Sigmoid colon (tissue), 7 donors: ENCODE data around the gene TCOF1. TPM values are rescaled to one million over a fixed set of nuclear protein-coding genes. Genes with fewer than 3 reads are reported as not detected.
A peak's percentile ranks its signal among the peaks of the same experiment; 100 is the strongest.

Experiments used
- DNase-seq: peaks from one replicate; pipeline ENCODE4 v3.0.0-alpha.2; 2019
- H3K27ac ChIP-seq, 4 donors: fragments of 200-600 bp; sonication (generic); one replicate each; pipeline ENCODE4 v1.5.1; 2016 to 2019; ENCODE audit warnings: mild to moderate bottlenecking in 1 of 4
- H3K27me3 ChIP-seq, 3 donors: fragments of 200-600 bp; sonication (generic); one replicate each; pipeline ENCODE4 v1.5.1; 2019; ENCODE audit warnings: mild to moderate bottlenecking in 1 of 3
- H3K36me3 ChIP-seq, 4 donors: fragments of 200-600 bp; sonication (generic); one replicate each; pipeline ENCODE4 v1.5.1; 2016 to 2019
- H3K4me1 ChIP-seq, 4 donors: fragments of 200-600 bp; sonication (generic); one replicate each; pipeline ENCODE4 v1.5.1; 2017 to 2019
- H3K4me3 ChIP-seq, 4 donors: fragments of 200-600 bp; sonication (generic); one replicate each; pipeline ENCODE4 v1.5.1; 2017 to 2019; ENCODE audit warnings: mild to moderate bottlenecking in 2 of 4, moderate library complexity in 1 of 4
- H3K9me3 ChIP-seq, 4 donors: fragments of 200-600 bp in 3 of 4; sonication (generic) in 3 of 4; one replicate each; pipeline versions ENCODE4 v1.5.1 to v1.6.1; 2013 to 2019
- EP300 ChIP-seq, 4 donors: sonication (generic); formaldehyde crosslinking; IDR thresholded peaks; one replicate each; pipeline ENCODE4 v1.6.1; 2017; ENCODE audit warnings: antibody characterized with exemption in 4 of 4
- POLR2A ChIP-seq, 2 donors: fragments of 450-650 bp; IDR thresholded peaks; one replicate each; pipeline ENCODE4 v1.6.1; 2016; ENCODE audit warnings: antibody characterized with exemption in 2 of 2, mild to moderate bottlenecking in 2 of 2, moderate library complexity in 2 of 2
- POLR2AphosphoS5 ChIP-seq, 4 donors: sonication (generic); formaldehyde crosslinking; IDR thresholded peaks; one replicate each; pipeline ENCODE4 v1.6.1; 2017; ENCODE audit warnings: antibody characterized with exemption in 4 of 4
- WGBS, 2 donors: extraction: QIAGEN DNeasy Blood & Tissue Kit; methylation state at CpG; one replicate each; pipeline ENCODE4 v1.1.7; 2013; 5-methylcytosine and 5-hydroxymethylcytosine counted together
- intact Hi-C: fragments of 100-400 bp; cut with DNase I; formaldehyde crosslinking; loops from one replicate; pipeline ENCODE4 v1.15.1; 2023
- polyA plus RNA-seq, 3 donors: library from polyadenylated mRNA; stranded (reverse); fragments of 200-250 nt; gene quantifications; one replicate each; pipeline ENCODE4 v1.2.3, GENCODE V29; 2013
- total RNA-seq, 4 donors: library from RNA; depleted of rRNA; stranded (reverse); fragments of >200 nt; gene quantifications; one replicate each; pipeline ENCODE4 v1.1.0, GENCODE V29; 2016
- TF ChIP-seq, protein P1 (sequence below), 4 experiments: fragments of 450-650 bp in 3 of 4; fragments of 200-600 bp in 1 of 4; IDR thresholded peaks; one replicate each; pipeline ENCODE4 v1.5.1; 2016 to 2019; ENCODE audit warnings: antibody characterized with exemption in 4 of 4, mild to moderate bottlenecking in 3 of 4, moderate library complexity in 2 of 4
- donor health status: healthy with polysubstance abuse.
- donor health status: Bipolar disorder and iron deficiency.
- donor health status: healthy.

The TCOF1 gene
- total and polyA plus RNA-seq, 7 donors, result 5.4 to 28.1 (median 20.0) TPM

DNA sequence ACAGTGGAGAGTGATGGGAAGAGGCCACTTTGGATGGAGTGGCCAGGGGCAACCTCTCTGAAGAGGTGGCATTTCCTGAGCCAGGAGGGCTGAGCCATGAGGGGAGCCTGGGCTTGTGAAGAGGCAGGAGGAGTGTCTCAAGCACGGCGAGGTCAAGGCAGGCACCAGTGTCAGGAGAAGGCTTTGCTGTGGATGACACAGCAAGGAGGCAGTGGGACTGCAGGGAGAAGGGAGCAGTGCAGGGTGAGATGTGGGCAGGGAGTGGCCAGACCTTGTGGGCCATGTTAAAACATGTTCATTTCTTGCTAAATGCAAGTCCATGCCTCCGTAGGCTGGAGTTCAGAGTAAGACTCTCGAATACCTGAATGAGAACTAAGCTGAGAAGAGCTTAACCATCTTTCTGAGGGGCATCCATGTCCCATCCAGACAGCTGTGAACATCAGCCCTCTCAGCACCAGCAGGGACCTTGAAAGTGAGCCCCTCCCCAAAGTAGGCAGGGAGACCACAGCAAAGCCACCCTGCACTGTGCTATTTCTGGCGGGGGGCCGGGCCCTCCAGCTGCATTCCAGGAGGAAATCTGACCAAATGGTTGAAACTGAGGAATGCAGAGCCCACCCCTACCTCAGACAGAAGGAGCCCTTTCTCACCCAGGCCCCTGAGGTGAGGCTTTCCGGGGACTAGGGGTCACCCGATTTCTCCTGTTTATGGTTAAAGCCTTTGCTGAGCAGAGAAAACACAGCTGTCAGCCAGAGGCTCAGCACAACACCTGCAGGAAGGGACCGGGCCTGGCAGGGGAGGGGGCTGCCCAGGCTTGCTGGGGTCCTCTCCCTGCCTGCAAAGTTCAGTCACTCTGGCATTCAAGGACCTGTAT is 38.6 kb upstream of the TCOF1 start:
- H3K36me3 ChIP-seq, result no peaks in the 10 kb centered on the region
- no peak for DNase-seq
- TF ChIP-seq EP300 (IDR thresholded peaks at IDR 0.05), result no peak
- no peak for TF ChIP-seq POLR2A (IDR thresholded peaks at IDR 0.05)
- no peak for TF ChIP-seq POLR2AphosphoS5 (IDR thresholded peaks at IDR 0.05)
- TF ChIP-seq, protein P1, sequence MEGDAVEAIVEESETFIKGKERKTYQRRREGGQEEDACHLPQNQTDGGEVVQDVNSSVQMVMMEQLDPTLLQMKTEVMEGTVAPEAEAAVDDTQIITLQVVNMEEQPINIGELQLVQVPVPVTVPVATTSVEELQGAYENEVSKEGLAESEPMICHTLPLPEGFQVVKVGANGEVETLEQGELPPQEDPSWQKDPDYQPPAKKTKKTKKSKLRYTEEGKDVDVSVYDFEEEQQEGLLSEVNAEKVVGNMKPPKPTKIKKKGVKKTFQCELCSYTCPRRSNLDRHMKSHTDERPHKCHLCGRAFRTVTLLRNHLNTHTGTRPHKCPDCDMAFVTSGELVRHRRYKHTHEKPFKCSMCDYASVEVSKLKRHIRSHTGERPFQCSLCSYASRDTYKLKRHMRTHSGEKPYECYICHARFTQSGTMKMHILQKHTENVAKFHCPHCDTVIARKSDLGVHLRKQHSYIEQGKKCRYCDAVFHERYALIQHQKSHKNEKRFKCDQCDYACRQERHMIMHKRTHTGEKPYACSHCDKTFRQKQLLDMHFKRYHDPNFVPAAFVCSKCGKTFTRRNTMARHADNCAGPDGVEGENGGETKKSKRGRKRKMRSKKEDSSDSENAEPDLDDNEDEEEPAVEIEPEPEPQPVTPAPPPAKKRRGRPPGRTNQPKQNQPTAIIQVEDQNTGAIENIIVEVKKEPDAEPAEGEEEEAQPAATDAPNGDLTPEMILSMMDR (IDR thresholded peaks at IDR 0.05), result no peak
- H3K9me3 ChIP-seq, result no peaks in the 10 kb centered on the region
- H3K4me1 ChIP-seq, result peaks cover 0 to 17% (median 7%) of the 10 kb centered on the region in 4 donors
- no peak overlapping the region for H3K4me3 ChIP-seq
- no peak overlapping the region for H3K27ac ChIP-seq
- 83 to 86% methylated on average over 9 of the region's 9 CpGs for WGBS, 2 donors
- intact Hi-C loops, result no loop called here
- H3K27me3 ChIP-seq, result no peaks in the 10 kb centered on the region

DNA sequence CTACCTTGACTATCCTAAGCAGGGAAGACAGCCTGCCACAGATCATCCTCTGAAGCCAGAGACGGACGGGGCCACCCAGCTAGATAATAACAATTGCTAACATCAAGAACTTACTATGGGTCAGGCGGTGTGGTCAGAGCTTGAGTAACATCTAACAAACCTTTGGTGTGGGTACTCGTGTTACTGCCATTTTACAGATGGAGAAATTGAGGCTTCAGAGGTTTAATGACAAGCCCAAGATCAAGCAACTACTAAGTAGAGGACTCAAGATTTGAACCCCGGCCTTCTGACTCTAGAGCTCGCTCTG is 38.1 kb upstream of the TCOF1 start:
- H3K4me1 ChIP-seq, result peaks cover 0 to 17% (median 7%) of the 10 kb centered on the region in 4 donors
- peak overlapping the region in 1 of 4 donors; percentile 40 for H3K27ac ChIP-seq
- no peak for DNase-seq
- intact Hi-C loops, result no loop called here
- no peaks in the 10 kb centered on the region for H3K9me3 ChIP-seq
- no peak for TF ChIP-seq POLR2AphosphoS5 (IDR thresholded peaks at IDR 0.05)
- TF ChIP-seq POLR2A (IDR thresholded peaks at IDR 0.05), result no peak
- TF ChIP-seq, protein P1 (IDR thresholded peaks at IDR 0.05), result no peak
- TF ChIP-seq EP300 (IDR thresholded peaks at IDR 0.05), result no peak
- 91 to 94% methylated on average over 6 of the region's 6 CpGs for WGBS, 2 donors
- no peaks in the 10 kb centered on the region for H3K36me3 ChIP-seq
- H3K27me3 ChIP-seq, result no peaks in the 10 kb centered on the region
- H3K4me3 ChIP-seq, result no peak overlapping the region

- WGBS, 2 donors, result 63 to 74% methylated on average over 2 of the region's 2 CpGs
- DNase-seq, result peak; percentile 95
- intact Hi-C loops, result no loop called here
- TF ChIP-seq POLR2A (IDR thresholded peaks at IDR 0.05) (no peak), POLR2AphosphoS5 (IDR thresholded peaks at IDR 0.05) (peak in 2 of 4 donors; percentile 27 to 71)
- H3K9me3 ChIP-seq, result no peaks in the 10 kb centered on the region
- H3K4me1 ChIP-seq, result peaks cover 0 to 17% (median 7%) of the 10 kb centered on the region in 4 donors
- H3K27ac ChIP-seq, result peak overlapping the region; percentile 10 to 49 (median 29)
- no peaks in the 10 kb centered on the region for H3K27me3 ChIP-seq
- H3K4me3 ChIP-seq, result no peak overlapping the region
- H3K36me3 ChIP-seq, result no peaks in the 10 kb centered on the region
These were observed 37.4 kb upstream of the TCOF1 start for GRCh38 chr5:150320044-150320613.

DNA sequence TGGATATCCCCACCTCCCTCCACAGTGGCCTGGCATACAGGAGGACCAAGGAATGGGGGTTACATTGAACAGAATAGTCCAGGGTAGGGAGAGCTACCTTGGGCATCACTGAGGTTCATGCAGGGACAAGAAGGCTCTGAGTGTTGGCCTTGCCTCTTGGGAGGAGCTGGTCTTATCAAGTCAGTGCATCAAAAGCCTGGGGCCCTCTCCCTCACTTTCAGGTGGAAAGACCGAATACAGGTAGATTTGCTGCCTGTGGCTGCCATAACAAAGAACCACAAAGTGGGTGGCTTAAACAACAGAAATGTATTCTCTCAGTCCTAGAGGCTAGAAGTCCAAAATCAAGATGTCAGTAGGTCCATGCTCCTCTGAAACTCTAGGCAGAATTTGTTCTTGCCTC is 36.3 kb upstream of the TCOF1 start:
- WGBS, 2 donors, result 86 to 88% methylated on average over 1 of the region's 1 CpG
- Histone ChIP-seq H3K36me3 (no peaks in the 10 kb centered on the region), H3K9me3 (no peaks in the 10 kb centered on the region), H3K4me1 (peaks cover 0 to 17% (median 7%) of the 10 kb centered on the region in 4 donors), H3K27ac (no peak overlapping the region), H3K4me3 (no peak overlapping the region), H3K27me3 (no peaks in the 10 kb centered on the region)
- DNase-seq, result no peak
- intact Hi-C loops, result no loop called here
- TF ChIP-seq EP300 (IDR thresholded peaks at IDR 0.05), result no peak
- no peak for TF ChIP-seq POLR2A (IDR thresholded peaks at IDR 0.05)
- TF ChIP-seq POLR2AphosphoS5 (IDR thresholded peaks at IDR 0.05), result no peak
- TF ChIP-seq, protein P1 (IDR thresholded peaks at IDR 0.05), result no peak

DNA sequence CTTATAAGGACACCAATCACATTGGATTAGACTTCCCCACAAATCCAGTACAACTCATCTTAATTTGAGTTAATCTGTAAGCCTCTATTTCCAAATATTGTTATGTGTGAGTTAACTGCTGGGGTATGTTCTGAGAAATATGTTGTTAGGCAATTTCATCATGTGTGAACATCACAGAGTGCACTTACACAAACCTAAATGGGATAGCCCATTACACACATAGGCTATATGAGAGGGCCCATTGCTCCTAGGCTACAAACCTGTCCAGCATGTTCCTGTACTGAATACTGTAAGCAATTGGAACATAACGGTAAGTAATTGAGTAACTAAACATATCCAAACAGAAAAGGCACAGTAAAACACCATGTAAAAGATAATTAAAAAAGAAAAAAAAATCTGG is 35.7 kb upstream of the TCOF1 start:
- WGBS, 2 donors, result 59 to 81% methylated on average over 1 of the region's 1 CpG
- no peaks in the 10 kb centered on the region for H3K9me3 ChIP-seq
- DNase-seq, result no peak
- H3K4me1 ChIP-seq, result peaks cover 0 to 17% (median 7%) of the 10 kb centered on the region in 4 donors
- H3K27ac ChIP-seq, result no peak overlapping the region
- no peaks in the 10 kb centered on the region for H3K27me3 ChIP-seq
- H3K36me3 ChIP-seq, result no peaks in the 10 kb centered on the region
- no peak for TF ChIP-seq POLR2A (IDR thresholded peaks at IDR 0.05)
- TF ChIP-seq POLR2AphosphoS5 (IDR thresholded peaks at IDR 0.05), result no peak
- intact Hi-C loops, result no loop called here
- no peak overlapping the region for H3K4me3 ChIP-seq
